ENCODE data around the gene STT3A. TPM values are rescaled to one million over a fixed set of nuclear protein-coding genes. Genes with fewer than 3 reads are reported as not detected.

The STT3A gene
- total RNA-seq, 4 donors from 2014 or later = 31.5 to 34.6 (median 32.9) TPM

DNA sequence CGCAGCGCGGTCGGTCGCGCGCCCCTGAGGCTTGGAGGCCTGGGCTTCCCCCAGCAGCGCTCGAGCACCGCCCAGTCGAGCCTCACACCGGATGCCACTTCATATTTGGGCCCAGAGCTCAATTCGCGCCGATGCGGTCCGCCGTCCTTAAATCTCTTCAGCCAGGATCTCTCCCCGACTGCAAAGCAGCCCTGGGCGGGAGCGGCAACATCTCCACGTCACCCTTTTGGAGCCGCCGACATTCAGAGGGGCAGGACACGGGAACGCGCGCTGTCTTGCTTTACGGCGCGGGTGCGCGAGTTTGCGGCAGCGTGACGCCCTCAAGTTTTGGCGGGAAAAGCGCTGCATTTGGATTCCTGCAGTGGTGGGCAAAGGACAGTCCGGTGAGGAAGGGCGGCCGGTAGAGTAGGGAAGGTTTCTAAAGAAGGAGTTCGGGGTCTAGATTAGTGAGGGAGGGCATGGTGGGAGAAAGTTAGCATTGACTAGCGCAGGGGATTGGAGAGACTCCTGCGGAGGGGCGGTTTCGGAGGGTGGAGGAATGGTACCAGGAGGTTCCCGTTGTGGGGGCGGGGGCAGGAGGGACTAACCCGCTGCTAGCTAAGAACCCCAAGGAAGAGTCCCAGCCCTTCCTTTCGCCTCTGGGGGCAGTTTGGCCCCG, 33.1 kb downstream of the STT3A start:
- Histone ChIP-seq H3K27me3 (no peaks in the 10 kb centered on the region), H3K9me3 (no peaks in the 10 kb centered on the region), H3K4me3 (peak overlapping the region; percentile 74 to 85 (median 83)), H3K36me3 (peaks cover 0 to 18% of the 10 kb centered on the region in 2 donors), H3K4me1 (peaks cover 13 to 16% of the 10 kb centered on the region in 2 donors), H3K27ac (peak overlapping the region; percentile 89 to 97 (median 94))
- in situ Hi-C loops (cut with MboI; ENCODE audit: low sequenced_read_pairs in 4 of 4) = no loop called here
- TF ChIP-seq, protein P1, sequence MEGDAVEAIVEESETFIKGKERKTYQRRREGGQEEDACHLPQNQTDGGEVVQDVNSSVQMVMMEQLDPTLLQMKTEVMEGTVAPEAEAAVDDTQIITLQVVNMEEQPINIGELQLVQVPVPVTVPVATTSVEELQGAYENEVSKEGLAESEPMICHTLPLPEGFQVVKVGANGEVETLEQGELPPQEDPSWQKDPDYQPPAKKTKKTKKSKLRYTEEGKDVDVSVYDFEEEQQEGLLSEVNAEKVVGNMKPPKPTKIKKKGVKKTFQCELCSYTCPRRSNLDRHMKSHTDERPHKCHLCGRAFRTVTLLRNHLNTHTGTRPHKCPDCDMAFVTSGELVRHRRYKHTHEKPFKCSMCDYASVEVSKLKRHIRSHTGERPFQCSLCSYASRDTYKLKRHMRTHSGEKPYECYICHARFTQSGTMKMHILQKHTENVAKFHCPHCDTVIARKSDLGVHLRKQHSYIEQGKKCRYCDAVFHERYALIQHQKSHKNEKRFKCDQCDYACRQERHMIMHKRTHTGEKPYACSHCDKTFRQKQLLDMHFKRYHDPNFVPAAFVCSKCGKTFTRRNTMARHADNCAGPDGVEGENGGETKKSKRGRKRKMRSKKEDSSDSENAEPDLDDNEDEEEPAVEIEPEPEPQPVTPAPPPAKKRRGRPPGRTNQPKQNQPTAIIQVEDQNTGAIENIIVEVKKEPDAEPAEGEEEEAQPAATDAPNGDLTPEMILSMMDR (IDR thresholded peaks at IDR 0.05 in 4 of 5, conservative IDR thresholded peaks at IDR 0.05 in 1 of 5) = no peak
- TF ChIP-seq POLR2A (IDR thresholded peaks at IDR 0.05) = peak in 1 of 2 donors; percentile 34
- ATAC-seq = peak; percentile 93
- intact Hi-C loops (cut with DNase I; ENCODE audit: low total_unique reads) = loop anchor here (1.0 to 2.0 kb wide), 3 partner anchors 32 to 129 kb away; partner anchors contain the start of genes EI24 and FEZ1
- peak; percentile 66 to 76 for DNase-seq

DNA sequence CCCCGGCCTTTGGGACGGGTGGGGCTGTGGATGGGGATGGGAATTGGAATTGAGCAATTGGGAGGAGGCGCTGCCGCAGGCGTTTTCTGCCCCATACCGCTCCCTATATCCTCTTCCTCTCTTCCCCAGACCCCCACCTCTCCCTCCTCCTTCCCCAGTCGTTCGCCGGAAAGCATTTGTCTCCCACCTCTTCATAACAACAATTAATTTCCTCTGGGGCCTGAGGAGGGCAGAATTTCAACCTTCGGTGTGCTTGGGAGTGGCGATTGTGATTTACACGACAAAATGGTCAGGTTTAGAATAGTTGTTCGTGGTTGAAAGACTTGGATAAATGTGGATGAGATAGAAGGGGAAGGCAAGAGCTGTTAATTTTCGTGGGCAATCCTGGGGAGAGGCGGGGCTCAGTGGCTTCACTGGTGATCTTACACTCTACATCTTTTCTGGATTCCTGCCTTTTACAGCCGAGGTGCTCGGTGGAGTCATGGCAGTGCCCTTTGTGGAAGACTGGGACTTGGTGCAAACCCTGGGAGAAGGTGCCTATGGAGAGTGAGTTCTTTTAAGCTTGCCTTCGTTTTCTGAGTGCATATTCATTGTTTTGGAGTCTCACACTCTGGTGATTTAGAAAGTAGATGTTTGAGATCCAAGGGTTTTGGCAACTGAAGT, 33.8 kb downstream of the STT3A start:
- peak overlapping the region; percentile 24 to 97 (median 93) for H3K27ac ChIP-seq
- H3K27me3 ChIP-seq = no peaks in the 10 kb centered on the region
- H3K36me3 ChIP-seq = peaks cover 0 to 11% of the 10 kb centered on the region in 2 donors
- no peaks in the 10 kb centered on the region for H3K9me3 ChIP-seq
- in situ Hi-C loops (cut with MboI; ENCODE audit: low sequenced_read_pairs in 4 of 4) = no loop called here
- peak overlapping the region; percentile 74 to 85 (median 83) for H3K4me3 ChIP-seq
- no peak for DNase-seq
- peaks cover 13 to 16% of the 10 kb centered on the region in 2 donors for H3K4me1 ChIP-seq
- no peak for ATAC-seq
- TF ChIP-seq, protein P1 (IDR thresholded peaks at IDR 0.05 in 4 of 5, conservative IDR thresholded peaks at IDR 0.05 in 1 of 5) = no peak
- TF ChIP-seq POLR2A (IDR thresholded peaks at IDR 0.05) = no peak
- intact Hi-C loops (cut with DNase I; ENCODE audit: low total_unique reads) = no loop called here

DNA sequence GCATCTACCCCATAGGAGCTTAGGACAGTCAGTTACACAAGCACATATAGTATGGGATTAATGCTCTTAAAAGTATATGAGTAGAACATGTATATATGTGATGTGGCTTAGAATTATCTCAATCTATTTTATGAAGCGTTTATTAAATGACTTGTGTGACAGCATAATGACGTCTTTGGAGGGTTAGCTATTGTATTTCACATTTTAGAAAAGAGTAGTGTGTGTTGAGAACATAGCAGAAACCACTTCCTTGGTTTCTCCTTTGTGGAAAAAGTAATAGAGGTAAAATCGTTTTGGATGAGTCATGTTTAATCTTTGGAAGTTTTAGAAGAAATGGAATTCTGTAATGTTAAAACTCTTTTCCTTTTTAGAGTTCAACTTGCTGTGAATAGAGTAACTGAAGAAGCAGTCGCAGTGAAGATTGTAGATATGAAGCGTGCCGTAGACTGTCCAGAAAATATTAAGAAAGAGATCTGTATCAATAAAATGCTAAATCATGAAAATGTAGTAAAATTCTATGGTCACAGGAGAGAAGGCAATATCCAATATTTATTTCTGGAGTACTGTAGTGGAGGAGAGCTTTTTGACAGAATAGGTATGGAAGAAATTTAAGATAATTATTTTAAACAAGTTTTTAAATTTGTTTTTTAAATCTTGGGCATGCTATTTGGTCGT, 34.7 kb downstream of the STT3A start:
- TF ChIP-seq, protein P1 (IDR thresholded peaks at IDR 0.05 in 4 of 5, conservative IDR thresholded peaks at IDR 0.05 in 1 of 5) = no peak
- TF ChIP-seq POLR2A (IDR thresholded peaks at IDR 0.05) = no peak
- no peak for ATAC-seq
- no peaks in the 10 kb centered on the region for H3K9me3 ChIP-seq
- H3K4me1 ChIP-seq = peaks cover 13 to 16% of the 10 kb centered on the region in 2 donors
- H3K27me3 ChIP-seq = no peaks in the 10 kb centered on the region
- no peak overlapping the region for H3K27ac ChIP-seq
- DNase-seq = no peak
- peaks cover 0 to 1% of the 10 kb centered on the region in 2 donors for H3K36me3 ChIP-seq
- no peak overlapping the region for H3K4me3 ChIP-seq
- in situ Hi-C loops (cut with MboI; ENCODE audit: low sequenced_read_pairs in 4 of 4) = no loop called here
- intact Hi-C loops (cut with DNase I; ENCODE audit: low total_unique reads) = no loop called here

DNA sequence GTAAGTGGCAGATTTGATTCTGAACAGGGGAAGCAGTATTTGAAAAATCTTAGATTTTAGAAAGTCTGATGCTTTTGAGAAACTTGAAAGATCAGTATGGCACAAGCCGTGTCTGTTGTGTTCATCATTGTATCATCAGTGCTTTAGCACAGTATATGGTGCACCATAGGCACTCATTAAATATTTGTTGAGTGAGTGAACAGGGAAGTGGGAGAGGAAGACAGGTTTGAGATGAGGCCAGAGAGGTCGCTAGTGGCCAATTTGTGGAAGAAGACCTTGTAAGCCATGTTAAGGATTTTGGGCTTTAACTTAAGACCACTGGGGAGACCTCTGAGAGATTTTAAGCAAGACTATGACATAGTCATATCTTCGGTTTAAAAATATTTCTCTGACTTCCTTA, 45.2 kb downstream of the STT3A start:
- H3K27me3 ChIP-seq = no peaks in the 10 kb centered on the region
- H3K9me3 ChIP-seq = no peaks in the 10 kb centered on the region
- no peak overlapping the region for H3K27ac ChIP-seq
- DNase-seq (no peak), ATAC-seq (no peak)
- no peaks in the 10 kb centered on the region for H3K36me3 ChIP-seq
- H3K4me3 ChIP-seq = no peak overlapping the region
- intact Hi-C loops (cut with DNase I; ENCODE audit: low total_unique reads) = no loop called here
- in situ Hi-C loops (cut with MboI; ENCODE audit: low sequenced_read_pairs in 4 of 4) = no loop called here
- no peaks in the 10 kb centered on the region for H3K4me1 ChIP-seq
- TF ChIP-seq, protein P1 (IDR thresholded peaks at IDR 0.05 in 4 of 5, conservative IDR thresholded peaks at IDR 0.05 in 1 of 5) = no peak
- no peak for TF ChIP-seq POLR2A (IDR thresholded peaks at IDR 0.05)

Measured in gastrocnemius medialis (tissue), 4 donors.